Gastrocnemius medialis (tissue), 4 donors: ENCODE results near the gene SGCA.

Source experiments
- POLR2A ChIP-seq, 2 donors: fragments of 450-650 bp; IDR thresholded peaks; one replicate each; pipeline ENCODE4 v1.6.1; 2017; ENCODE audit warnings: antibody characterized with exemption in 2 of 2, mild to moderate bottlenecking in 2 of 2, moderate library complexity in 2 of 2
- TF ChIP-seq, protein P1 (sequence below), 5 experiments: fragments of 450-650 bp in 3 of 5; fragments of 200-600 bp in 2 of 5; sonication (generic) in 2 of 5; IDR thresholded peaks in 4 of 5; conservative IDR thresholded peaks in 1 of 5; 1 replicate in 4 of 5; 2 replicates in 1 of 5; pipeline ENCODE4 v1.5.1; 2016 to 2019; ENCODE audit warnings: antibody characterized with exemption in 5 of 5, mild to moderate bottlenecking in 3 of 5, moderate library complexity in 3 of 5

DNA sequence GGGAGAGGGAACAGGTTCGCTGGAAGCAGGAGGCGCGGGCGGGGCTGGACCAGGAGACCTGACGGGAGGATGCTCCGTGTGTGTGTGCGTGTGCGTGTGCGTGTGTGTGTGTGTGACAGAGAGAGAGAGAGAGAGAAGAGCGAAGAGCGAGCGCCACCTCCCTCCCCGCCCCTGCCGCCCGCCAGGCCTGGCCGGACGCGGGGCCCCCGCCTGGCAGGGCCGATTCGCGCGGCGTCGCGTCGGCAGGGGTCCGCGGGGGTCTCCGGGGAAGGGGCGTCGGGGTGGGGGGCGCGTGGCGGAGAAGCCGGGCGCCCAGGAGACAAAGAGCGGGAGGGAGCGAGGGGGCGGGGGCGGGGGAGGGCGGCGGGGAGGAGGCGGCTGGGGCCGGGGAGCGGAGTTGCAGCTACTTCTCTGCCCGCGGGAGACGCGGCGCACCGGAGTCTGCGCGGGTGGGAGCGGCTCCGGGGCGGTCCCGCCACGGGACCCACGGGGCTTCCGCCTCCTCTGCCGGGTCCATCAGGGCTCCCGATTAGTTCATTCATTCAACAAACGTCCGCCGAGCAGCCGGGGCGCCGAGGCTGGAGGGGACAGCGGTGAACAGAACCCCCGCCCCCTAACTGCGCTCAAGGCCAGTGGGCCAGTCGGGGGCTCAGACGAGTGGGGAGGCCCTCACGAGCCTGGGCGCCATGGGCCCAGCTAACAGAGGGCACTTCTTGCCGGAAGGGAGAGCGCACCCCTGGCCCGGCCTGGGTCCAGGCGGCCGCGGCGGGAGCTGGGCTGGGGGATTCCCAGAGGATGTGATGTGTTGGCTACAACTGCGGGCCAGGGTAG, 35.9 kb upstream of the SGCA start, which contains the start of gene SAMD14:
- TF ChIP-seq, protein P1, sequence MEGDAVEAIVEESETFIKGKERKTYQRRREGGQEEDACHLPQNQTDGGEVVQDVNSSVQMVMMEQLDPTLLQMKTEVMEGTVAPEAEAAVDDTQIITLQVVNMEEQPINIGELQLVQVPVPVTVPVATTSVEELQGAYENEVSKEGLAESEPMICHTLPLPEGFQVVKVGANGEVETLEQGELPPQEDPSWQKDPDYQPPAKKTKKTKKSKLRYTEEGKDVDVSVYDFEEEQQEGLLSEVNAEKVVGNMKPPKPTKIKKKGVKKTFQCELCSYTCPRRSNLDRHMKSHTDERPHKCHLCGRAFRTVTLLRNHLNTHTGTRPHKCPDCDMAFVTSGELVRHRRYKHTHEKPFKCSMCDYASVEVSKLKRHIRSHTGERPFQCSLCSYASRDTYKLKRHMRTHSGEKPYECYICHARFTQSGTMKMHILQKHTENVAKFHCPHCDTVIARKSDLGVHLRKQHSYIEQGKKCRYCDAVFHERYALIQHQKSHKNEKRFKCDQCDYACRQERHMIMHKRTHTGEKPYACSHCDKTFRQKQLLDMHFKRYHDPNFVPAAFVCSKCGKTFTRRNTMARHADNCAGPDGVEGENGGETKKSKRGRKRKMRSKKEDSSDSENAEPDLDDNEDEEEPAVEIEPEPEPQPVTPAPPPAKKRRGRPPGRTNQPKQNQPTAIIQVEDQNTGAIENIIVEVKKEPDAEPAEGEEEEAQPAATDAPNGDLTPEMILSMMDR (IDR thresholded peaks at IDR 0.05 in 4 of 5, conservative IDR thresholded peaks at IDR 0.05 in 1 of 5), result no peak
- TF ChIP-seq POLR2A (IDR thresholded peaks at IDR 0.05), result no peak
